ENCODE data around the gene NACC2.

Gene NACC2

GRCh38 chr9:136017289-136018190 is 77.5 kb downstream of the NACC2 start:
- Histone ChIP-seq H3K27ac (ENCODE audit: low read depth in 2 of 2, low read length in 2 of 2) (no peak overlapping the region), H3K9me3 (ENCODE audit: control insufficient read depth in 2 of 2, low read length in 2 of 2) (no peaks in the 10 kb centered on the region), H3K27me3 (ENCODE audit: control insufficient read depth in 2 of 2, insufficient read depth in 2 of 2, low read length in 2 of 2) (no peaks in the 10 kb centered on the region), H3K36me3 (ENCODE audit: control insufficient read depth in 2 of 2, insufficient read depth in 2 of 2, low read length in 2 of 2) (peaks cover 4 to 7% of the 10 kb centered on the region in 2 donors), H3K9ac (ENCODE audit: low read depth in 1 of 2, low read length in 2 of 2) (no peak overlapping the region), H3K4me3 (ENCODE audit: low read length in 2 of 2) (no peak overlapping the region), H3K4me1 (ENCODE audit: control insufficient read depth in 2 of 2, insufficient read depth in 2 of 2, low read length in 2 of 2) (peaks cover 0 to 2% of the 10 kb centered on the region in 2 donors)

DNA sequence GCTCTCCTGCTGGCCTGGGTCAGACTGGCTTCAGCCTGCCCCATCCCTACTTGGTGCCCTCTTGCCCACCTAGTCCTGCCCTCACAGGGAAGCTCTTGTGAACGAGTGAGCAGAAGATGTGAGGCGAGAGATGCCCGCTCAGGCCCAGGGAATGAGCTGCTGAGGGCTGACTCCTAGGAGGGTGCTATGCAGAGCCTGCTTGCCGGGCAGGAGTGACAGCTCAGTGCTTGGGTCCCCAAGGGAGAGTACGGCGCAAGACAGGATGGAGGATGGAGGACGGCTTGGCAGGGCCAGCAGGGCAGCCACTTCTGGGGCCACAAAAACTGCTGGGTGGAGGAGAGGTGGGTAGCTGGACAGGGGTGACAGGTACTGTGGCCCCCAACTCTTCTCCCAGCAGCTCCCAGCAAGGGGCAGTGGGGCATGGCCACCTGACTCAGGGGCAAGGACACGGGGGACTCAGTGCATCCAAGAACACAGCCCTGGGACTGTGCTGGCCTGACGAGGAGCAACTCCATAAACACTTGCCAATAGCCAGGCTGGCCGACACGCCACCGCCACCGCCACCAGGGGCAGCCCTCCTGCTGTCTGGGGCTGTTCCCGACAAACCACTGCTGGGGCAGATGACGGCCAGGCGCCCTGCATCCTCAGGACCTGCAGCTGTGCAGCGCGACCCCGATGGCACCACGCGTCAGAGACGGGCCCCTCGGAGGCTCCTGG is 78.4 kb downstream of the NACC2 start:
- Histone ChIP-seq H3K4me1 (ENCODE audit: control insufficient read depth in 2 of 2, insufficient read depth in 2 of 2, low read length in 2 of 2) (peaks cover 0 to 2% of the 10 kb centered on the region in 2 donors), H3K4me3 (ENCODE audit: low read length in 2 of 2) (no peak overlapping the region), H3K9me3 (ENCODE audit: control insufficient read depth in 2 of 2, low read length in 2 of 2) (no peaks in the 10 kb centered on the region), H3K27ac (ENCODE audit: low read depth in 2 of 2, low read length in 2 of 2) (no peak overlapping the region), H3K36me3 (ENCODE audit: control insufficient read depth in 2 of 2, insufficient read depth in 2 of 2, low read length in 2 of 2) (peaks cover 2 to 4% of the 10 kb centered on the region in 2 donors), H3K9ac (ENCODE audit: low read depth in 1 of 2, low read length in 2 of 2) (no peak overlapping the region), H3K27me3 (ENCODE audit: control insufficient read depth in 2 of 2, insufficient read depth in 2 of 2, low read length in 2 of 2) (no peaks in the 10 kb centered on the region)

GRCh38 chr9:136015656-136016571 is 79.2 kb downstream of the NACC2 start:
- Histone ChIP-seq H3K36me3 (ENCODE audit: control insufficient read depth in 2 of 2, insufficient read depth in 2 of 2, low read length in 2 of 2) (peaks cover 0 to 5% of the 10 kb centered on the region in 2 donors), H3K4me1 (ENCODE audit: control insufficient read depth in 2 of 2, insufficient read depth in 2 of 2, low read length in 2 of 2) (peaks cover 0 to 2% of the 10 kb centered on the region in 2 donors), H3K4me3 (ENCODE audit: low read length in 2 of 2) (no peak overlapping the region), H3K9ac (ENCODE audit: low read depth in 1 of 2, low read length in 2 of 2) (no peak overlapping the region), H3K9me3 (ENCODE audit: control insufficient read depth in 2 of 2, low read length in 2 of 2) (no peaks in the 10 kb centered on the region), H3K27ac (ENCODE audit: low read depth in 2 of 2, low read length in 2 of 2) (no peak overlapping the region), H3K27me3 (ENCODE audit: control insufficient read depth in 2 of 2, insufficient read depth in 2 of 2, low read length in 2 of 2) (no peaks in the 10 kb centered on the region)

GRCh38 chr9:136014924-136015633 is 80.0 kb downstream of the NACC2 start:
- no peak overlapping the region for H3K27ac ChIP-seq (ENCODE audit: low read depth in 2 of 2, low read length in 2 of 2)
- no peaks in the 10 kb centered on the region for H3K9me3 ChIP-seq (ENCODE audit: control insufficient read depth in 2 of 2, low read length in 2 of 2)
- H3K4me3 ChIP-seq (ENCODE audit: low read length in 2 of 2): no peak overlapping the region
- no peaks in the 10 kb centered on the region for H3K27me3 ChIP-seq (ENCODE audit: control insufficient read depth in 2 of 2, insufficient read depth in 2 of 2, low read length in 2 of 2)
- peaks cover 0 to 2% of the 10 kb centered on the region in 2 donors for H3K4me1 ChIP-seq (ENCODE audit: control insufficient read depth in 2 of 2, insufficient read depth in 2 of 2, low read length in 2 of 2)
- H3K9ac ChIP-seq (ENCODE audit: low read depth in 1 of 2, low read length in 2 of 2): no peak overlapping the region
- peaks cover 0 to 6% of the 10 kb centered on the region in 2 donors for H3K36me3 ChIP-seq (ENCODE audit: control insufficient read depth in 2 of 2, insufficient read depth in 2 of 2, low read length in 2 of 2)

GRCh38 chr9:136014147-136014923 is 80.8 kb downstream of the NACC2 start:
- no peak overlapping the region for H3K27ac ChIP-seq (ENCODE audit: low read depth in 2 of 2, low read length in 2 of 2)
- peaks cover 0 to 6% of the 10 kb centered on the region in 2 donors for H3K36me3 ChIP-seq (ENCODE audit: control insufficient read depth in 2 of 2, insufficient read depth in 2 of 2, low read length in 2 of 2)
- no peaks in the 10 kb centered on the region for H3K9me3 ChIP-seq (ENCODE audit: control insufficient read depth in 2 of 2, low read length in 2 of 2)
- H3K4me3 ChIP-seq (ENCODE audit: low read length in 2 of 2): no peak overlapping the region
- no peaks in the 10 kb centered on the region for H3K27me3 ChIP-seq (ENCODE audit: control insufficient read depth in 2 of 2, insufficient read depth in 2 of 2, low read length in 2 of 2)
- H3K9ac ChIP-seq (ENCODE audit: low read depth in 1 of 2, low read length in 2 of 2): no peak overlapping the region
- H3K4me1 ChIP-seq (ENCODE audit: control insufficient read depth in 2 of 2, insufficient read depth in 2 of 2, low read length in 2 of 2): peaks cover 0 to 2% of the 10 kb centered on the region in 2 donors

- Histone ChIP-seq H3K4me1 (ENCODE audit: control insufficient read depth in 2 of 2, insufficient read depth in 2 of 2, low read length in 2 of 2) (no peaks in the 10 kb centered on the region), H3K27ac (ENCODE audit: low read depth in 2 of 2, low read length in 2 of 2) (no peak overlapping the region), H3K9ac (ENCODE audit: low read depth in 1 of 2, low read length in 2 of 2) (no peak overlapping the region), H3K27me3 (ENCODE audit: control insufficient read depth in 2 of 2, insufficient read depth in 2 of 2, low read length in 2 of 2) (no peaks in the 10 kb centered on the region), H3K9me3 (ENCODE audit: control insufficient read depth in 2 of 2, low read length in 2 of 2) (no peaks in the 10 kb centered on the region), H3K4me3 (ENCODE audit: low read length in 2 of 2) (no peak overlapping the region), H3K36me3 (ENCODE audit: control insufficient read depth in 2 of 2, insufficient read depth in 2 of 2, low read length in 2 of 2) (peaks cover 0 to 6% of the 10 kb centered on the region in 2 donors)
These were observed 81.5 kb downstream of the NACC2 start for GRCh38 chr9:136013524-136014034.

GRCh38 chr9:136013116-136013515 is 82.0 kb downstream of the NACC2 start:
- no peaks in the 10 kb centered on the region for H3K27me3 ChIP-seq (ENCODE audit: control insufficient read depth in 2 of 2, insufficient read depth in 2 of 2, low read length in 2 of 2)
- no peak overlapping the region for H3K27ac ChIP-seq (ENCODE audit: low read depth in 2 of 2, low read length in 2 of 2)
- H3K4me3 ChIP-seq (ENCODE audit: low read length in 2 of 2): no peak overlapping the region
- H3K9ac ChIP-seq (ENCODE audit: low read depth in 1 of 2, low read length in 2 of 2): no peak overlapping the region
- H3K9me3 ChIP-seq (ENCODE audit: control insufficient read depth in 2 of 2, low read length in 2 of 2): no peaks in the 10 kb centered on the region
- H3K36me3 ChIP-seq (ENCODE audit: control insufficient read depth in 2 of 2, insufficient read depth in 2 of 2, low read length in 2 of 2): peaks cover 2 to 6% of the 10 kb centered on the region in 2 donors
- peaks cover 0 to 1% of the 10 kb centered on the region in 2 donors for H3K4me1 ChIP-seq (ENCODE audit: control insufficient read depth in 2 of 2, insufficient read depth in 2 of 2, low read length in 2 of 2)

GRCh38 chr9:136012651-136013050 is 82.4 kb downstream of the NACC2 start:
- Histone ChIP-seq H3K27ac (ENCODE audit: low read depth in 2 of 2, low read length in 2 of 2) (peak overlapping the region; percentile 13 to 23), H3K36me3 (ENCODE audit: control insufficient read depth in 2 of 2, insufficient read depth in 2 of 2, low read length in 2 of 2) (peaks cover 3 to 6% of the 10 kb centered on the region in 2 donors), H3K4me1 (ENCODE audit: control insufficient read depth in 2 of 2, insufficient read depth in 2 of 2, low read length in 2 of 2) (peaks cover 0 to 4% of the 10 kb centered on the region in 2 donors), H3K9me3 (ENCODE audit: control insufficient read depth in 2 of 2, low read length in 2 of 2) (no peaks in the 10 kb centered on the region), H3K9ac (ENCODE audit: low read depth in 1 of 2, low read length in 2 of 2) (no peak overlapping the region), H3K27me3 (ENCODE audit: control insufficient read depth in 2 of 2, insufficient read depth in 2 of 2, low read length in 2 of 2) (no peaks in the 10 kb centered on the region), H3K4me3 (ENCODE audit: low read length in 2 of 2) (no peak overlapping the region)
